NCI-H748 (cell line): ENCODE results near the gene UBAP1L.
A peak's percentile ranks its signal among the peaks of the same experiment; 100 is the strongest.
"Not testable (repeated sequence)": the region's sequence is repeated elsewhere in the genome, so short reads cannot be mapped to it uniquely, and the experiment has no call there.

Experiments
- DNase-seq: peaks from one replicate; lab custom pipeline; 2025; ENCODE audit not compliant: unreplicated experiment; lab: John Stamatoyannopoulos, UW

UBAP1L gene

GRCh38 chr15:65115086-65115485 is at the start of gene UBAP1L:
Gene UBAP1L, minus strand, starts transcription at chr15:65115200. Its CDS starts 8,985 bp downstream, at chr15:65106215.
- peak; percentile 9 for DNase-seq

- no peak for DNase-seq
These were observed 49.1 kb upstream of the UBAP1L start for GRCh38 chr15:65164139-65164538.

DNA sequence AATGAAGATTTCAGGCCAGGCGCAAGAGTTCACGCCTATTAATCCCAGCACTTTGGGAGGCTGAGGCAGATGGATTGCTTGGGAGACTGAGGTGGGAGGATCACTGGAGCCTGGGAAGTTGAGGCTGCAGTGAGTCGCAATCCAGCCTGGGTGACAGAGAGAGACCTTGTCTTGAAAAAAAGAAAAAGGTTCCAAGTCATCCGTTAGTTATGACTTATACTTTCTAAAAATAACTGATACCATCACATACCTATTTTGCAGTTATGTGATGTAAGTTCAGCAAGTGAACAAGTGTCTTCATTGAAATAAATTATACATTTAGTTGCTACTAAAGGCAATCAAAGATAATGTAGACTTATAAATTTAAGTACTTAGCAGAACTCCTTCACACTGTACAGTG is 48.0 kb upstream of the UBAP1L start:
- no peak for DNase-seq

DNA sequence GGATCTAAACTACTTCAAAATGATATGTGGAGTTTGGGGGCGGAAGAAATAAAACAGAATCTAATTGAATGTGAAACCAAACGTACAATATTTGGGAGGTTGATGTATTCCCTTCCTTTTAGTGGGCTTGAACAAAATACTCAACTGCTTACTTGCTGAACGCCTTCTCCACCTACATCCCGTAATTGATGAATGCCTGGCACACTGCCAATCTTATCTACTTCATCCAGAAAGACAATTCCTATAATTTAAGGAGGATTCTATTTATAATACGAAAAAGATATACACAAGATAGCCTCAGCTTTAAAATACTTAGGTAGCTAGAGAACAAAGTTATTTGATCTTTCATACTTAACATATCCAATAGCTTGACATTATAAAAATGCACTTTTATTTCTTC is 41.7 kb upstream of the UBAP1L start:
- peak; percentile 10 for DNase-seq

GRCh38 chr15:65154720-65155119 is 39.7 kb upstream of the UBAP1L start:
- DNase-seq: no peak

GRCh38 chr15:65147902-65148301 is 32.9 kb upstream of the UBAP1L start:
- DNase-seq: no peak

GRCh38 chr15:65146438-65146837 is 31.4 kb upstream of the UBAP1L start:
- DNase-seq: no peak

- not testable (repeated sequence) for DNase-seq
These were observed 23.6 kb upstream of the UBAP1L start for GRCh38 chr15:65138631-65139030.

GRCh38 chr15:65137893-65138292 is 22.9 kb upstream of the UBAP1L start:
- DNase-seq: not testable (repeated sequence)

DNA sequence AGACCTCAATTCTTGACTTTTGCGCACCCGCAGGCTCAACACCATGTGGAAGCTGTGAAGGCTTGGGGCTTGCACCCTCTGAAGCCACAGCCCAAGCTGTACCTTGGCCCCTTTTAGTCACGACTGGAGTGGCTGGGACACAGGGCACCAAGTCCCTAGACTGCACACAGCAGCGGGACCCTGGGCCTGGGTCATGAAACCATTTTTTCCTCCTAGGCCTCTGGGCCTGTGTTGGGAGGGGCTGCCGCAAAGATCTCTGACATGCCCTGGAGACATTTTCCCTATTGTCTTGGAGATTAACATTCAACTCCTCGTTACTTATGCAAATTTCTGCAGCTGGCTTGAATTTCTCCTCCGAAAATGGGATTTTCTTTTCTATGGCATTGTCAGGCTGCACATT is 22.1 kb upstream of the UBAP1L start:
- DNase-seq: not testable (repeated sequence)

DNA sequence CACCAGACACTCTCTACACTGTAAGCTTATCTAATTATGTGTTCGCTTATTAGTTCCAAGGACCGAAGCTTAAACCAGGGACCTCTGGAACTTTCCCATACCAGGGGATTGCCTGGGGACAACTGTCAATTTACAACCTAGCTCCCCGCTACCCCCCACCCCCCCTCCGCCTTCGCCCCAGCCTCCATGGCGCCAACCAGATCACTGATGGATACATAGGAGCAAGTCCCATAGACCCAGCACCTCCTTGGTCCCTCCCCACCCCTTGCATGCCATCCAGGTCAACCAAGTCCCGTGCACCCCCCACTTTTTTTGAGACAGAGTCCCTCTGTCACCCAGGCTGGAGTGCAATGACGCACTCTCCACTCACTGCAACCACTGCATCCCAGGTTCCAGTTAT is 19.5 kb upstream of the UBAP1L start:
- DNase-seq: no peak

DNA sequence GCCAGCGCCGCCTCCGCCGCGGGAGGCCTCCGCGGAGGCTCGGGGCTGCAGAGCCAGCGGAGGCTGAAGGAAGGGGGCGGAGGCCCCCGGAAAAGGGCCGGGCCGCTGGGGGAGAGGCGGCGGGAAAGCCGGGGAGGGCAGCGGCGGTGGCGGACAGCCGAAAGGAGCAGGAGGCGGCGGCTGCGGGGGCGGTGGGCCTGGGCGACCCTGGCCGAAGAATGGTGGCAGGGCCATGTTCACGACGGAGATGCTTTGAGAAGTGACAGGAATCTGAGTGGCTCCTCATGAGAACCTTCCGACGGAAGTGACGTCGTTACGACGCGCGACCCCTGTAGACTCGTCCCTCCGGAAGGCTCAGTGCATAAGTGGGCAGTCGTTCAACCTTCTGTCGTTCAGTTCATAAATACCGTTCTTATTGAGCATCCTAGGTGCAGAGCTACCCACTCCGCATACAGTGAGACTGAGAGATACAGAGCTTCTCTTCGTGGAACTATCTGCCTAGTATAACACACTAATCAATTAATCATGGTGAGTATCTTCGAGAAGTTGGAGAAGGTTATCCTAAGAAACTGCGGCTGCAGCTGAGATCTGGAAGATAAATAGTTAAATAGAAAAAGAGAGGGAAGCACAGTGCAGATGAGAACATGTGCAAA is 18.7 kb upstream of the UBAP1L start, which contains the start of gene PDCD7:
TSS of gene PDCD7 (minus strand) at position 261 of the 653 bp plus-strand sequence. CDS start at position 234, 27 bp downstream.
- DNase-seq: peak; percentile 94

- DNase-seq: peak; percentile 44
These were observed 18.0 kb upstream of the UBAP1L start for GRCh38 chr15:65132878-65133547.

DNA sequence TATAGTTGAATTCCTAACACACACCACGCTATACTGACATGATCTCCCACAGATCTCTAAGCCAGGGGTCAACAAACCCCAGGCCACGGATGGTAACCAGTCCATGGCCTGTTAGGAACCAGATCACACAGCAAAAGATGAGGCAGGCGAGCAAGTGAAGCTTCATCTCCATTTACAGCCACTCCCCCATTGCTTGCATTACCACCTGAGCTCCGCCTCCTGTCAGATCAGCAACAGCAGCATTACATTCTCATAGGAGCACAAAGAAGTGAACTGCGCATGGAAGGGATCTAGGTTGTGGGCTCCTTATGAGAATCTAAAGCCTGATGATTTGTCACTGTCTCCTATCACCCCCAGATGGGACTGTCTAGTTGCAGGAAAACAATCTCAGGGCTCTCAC is 15.9 kb upstream of the UBAP1L start:
- DNase-seq: no peak

GRCh38 chr15:65115542-65115941 is 542 bp upstream of the UBAP1L start:
- DNase-seq: peak; percentile 96

GRCh38 chr15:65110676-65111292 is 4.2 kb downstream of the UBAP1L start:
- DNase-seq: no peak

DNA sequence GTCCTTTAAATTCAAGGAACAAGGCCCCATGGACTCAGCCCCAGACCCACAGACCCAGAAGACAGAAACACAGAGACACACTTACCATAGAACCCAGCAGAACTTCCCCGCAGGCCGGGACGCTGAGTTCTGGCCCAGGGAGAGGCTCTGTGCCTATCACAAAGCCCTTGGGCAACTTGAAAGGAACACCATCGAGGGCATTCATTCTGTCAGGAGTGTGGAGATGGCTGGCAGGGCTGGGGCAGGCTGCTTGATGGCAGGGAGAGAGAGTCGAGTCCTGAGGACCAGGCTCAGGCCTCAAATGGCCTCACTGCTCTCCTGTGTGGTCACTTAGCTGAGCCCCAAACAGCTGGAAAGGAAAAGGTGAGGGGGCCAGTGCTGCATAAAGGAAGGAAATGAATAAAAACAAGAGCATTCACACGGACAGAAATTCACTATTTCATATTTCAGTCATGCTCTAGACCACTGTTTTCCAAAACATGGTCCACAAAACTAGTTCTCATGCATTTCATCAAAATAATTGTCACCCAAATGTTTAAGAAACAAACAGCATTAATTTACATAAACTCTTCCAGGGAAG is 8.9 kb downstream of the UBAP1L start:
- DNase-seq: no peak

DNA sequence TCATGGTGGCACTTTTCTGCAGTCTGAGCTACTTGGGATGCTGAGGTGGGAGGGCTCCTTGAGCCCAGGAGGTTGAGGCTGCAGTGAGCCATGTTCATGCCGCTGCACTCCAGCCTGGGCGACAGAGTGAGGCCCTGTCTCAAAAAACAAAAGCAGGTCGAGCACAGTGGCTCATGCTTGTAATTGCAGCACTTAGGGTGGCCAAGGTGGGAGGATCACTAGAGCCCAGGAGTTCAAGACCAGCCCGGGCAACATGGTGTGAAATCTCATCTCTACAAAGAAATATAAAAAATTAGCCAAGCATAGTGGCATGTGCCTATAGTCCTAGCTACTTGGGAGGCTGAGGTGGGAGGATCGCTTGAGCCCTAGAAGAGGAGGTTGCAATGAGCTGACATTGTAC is 10.0 kb downstream of the UBAP1L start:
- DNase-seq: no peak

DNA sequence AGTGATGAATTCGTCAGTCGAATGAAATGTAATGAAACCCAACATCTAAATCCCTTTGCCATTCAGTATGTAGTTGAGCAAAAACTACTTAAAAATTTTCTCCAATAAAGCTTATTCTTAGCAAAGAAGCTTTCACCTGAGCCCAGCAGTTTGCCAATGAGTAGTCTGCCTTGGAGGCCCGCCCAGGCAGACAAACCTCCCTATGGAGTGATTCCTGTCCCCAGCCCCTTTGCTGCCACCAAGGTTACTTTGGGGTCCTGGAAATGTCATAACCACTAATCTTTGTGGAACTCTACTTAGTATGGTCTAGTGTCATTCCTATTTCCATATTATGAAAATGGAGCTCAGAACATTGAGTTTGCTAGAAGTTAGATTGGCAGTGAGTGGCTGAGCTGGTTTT is 12.1 kb downstream of the UBAP1L start:
- DNase-seq: no peak

DNA sequence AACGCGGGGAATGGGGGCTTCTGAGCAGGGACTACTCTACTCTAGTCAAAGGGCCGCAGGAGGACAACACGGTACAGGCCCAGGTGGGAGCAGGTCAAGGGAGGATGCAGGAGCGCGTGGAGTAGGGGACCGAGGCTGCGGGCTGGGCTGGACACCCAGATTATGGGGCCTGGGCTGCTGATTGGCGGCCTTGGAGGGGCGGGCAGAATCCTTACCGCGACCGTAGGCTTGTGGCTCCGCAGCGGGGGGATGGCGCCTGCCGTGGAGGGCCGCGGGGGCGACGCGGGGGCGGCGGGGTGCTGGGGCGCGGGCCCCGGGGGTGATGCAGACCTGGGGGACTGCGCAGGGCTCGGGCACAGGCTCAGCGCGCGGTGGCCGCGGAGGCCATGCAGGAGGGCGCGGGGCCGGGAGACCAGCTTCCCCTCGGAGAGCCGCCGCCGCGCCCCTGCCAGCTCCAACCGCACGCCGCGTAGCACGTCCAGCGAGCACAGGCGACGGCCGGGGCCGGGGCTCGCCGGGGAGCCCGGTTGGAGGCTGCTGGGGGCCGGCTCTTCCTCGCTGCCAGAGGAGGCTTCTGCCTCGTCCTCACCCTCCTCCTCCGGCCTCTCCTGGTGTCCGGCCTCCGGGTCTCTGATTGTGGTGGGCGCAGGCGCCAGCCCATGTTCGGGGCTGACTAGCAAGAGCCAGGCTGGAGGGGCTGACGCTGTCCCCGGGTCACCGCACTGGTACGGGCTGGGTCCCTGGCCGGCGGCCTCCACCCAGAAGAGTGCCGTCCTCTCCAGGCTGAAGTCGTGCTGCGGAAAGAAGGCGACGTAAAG is 12.9 kb downstream of the UBAP1L start:
- no peak for DNase-seq

GRCh38 chr15:65101411-65101890 is 13.5 kb downstream of the UBAP1L start:
- DNase-seq: peak; percentile 34
